WERI-Rb-1 (cell line): ENCODE data around the gene ISLR2.

Experiments
- DNase-seq: peaks from one replicate; pipeline ENCODE4 v3.0.0-alpha.2; 2020
- H3K27ac ChIP-seq: fragments of 250-450 bp; sonication (Bioruptor Pico); 2 replicates; pipeline ENCODE4 v1.5.1; 2020; ENCODE audit warnings: mild to moderate bottlenecking, moderate library complexity
- H3K27me3 ChIP-seq: fragments of 250-450 bp; sonication (Bioruptor Pico); 2 replicates; pipeline ENCODE4 v1.5.1; 2021; ENCODE audit warnings: mild to moderate bottlenecking, low read depth, moderate library complexity; ENCODE audit not compliant: insufficient read depth, severe bottlenecking
- H3K36me3 ChIP-seq: fragments of 250-450 bp; sonication (Bioruptor Pico); 2 replicates; pipeline ENCODE4 v1.5.1; 2020; ENCODE audit warnings: mild to moderate bottlenecking, moderate library complexity
- H3K4me3 ChIP-seq: 2 replicates; pipeline ENCODE4 v1.5.1; 2011; ENCODE audit warnings: low read depth, mild to moderate bottlenecking, control low read depth, low read length
- H3K9me3 ChIP-seq: fragments of 250-450 bp; sonication (Bioruptor Pico); 2 replicates; pipeline ENCODE4 v1.5.1; 2021; ENCODE audit warnings: mild to moderate bottlenecking, moderate library complexity; ENCODE audit not compliant: severe bottlenecking
- CTCF ChIP-seq: IDR thresholded peaks from 2 replicates; pipeline ENCODE4 v1.5.1; 2011; ENCODE audit warnings: low read depth, mild to moderate bottlenecking, control low read depth, inconsistent platforms, low read length

Gene ISLR2

GRCh38 chr15:74170071-74170844, 39.9 kb downstream of the ISLR2 start:
- H3K27me3 ChIP-seq: no peaks in the 10 kb centered on the region
- no peak for TF ChIP-seq CTCF
- H3K4me3 ChIP-seq: no peak overlapping the region
- no peak overlapping the region; the same call in 1 of the 2 replicates for H3K27ac ChIP-seq
- no peaks in the 10 kb centered on the region for H3K36me3 ChIP-seq
- no peaks in the 10 kb centered on the region for H3K9me3 ChIP-seq
- DNase-seq: no peak

GRCh38 chr15:74170875-74171578, 40.6 kb downstream of the ISLR2 start:
- H3K4me3 ChIP-seq: no peak overlapping the region
- H3K27me3 ChIP-seq: no peaks in the 10 kb centered on the region
- H3K27ac ChIP-seq: no peak overlapping the region
- H3K36me3 ChIP-seq: no peaks in the 10 kb centered on the region
- TF ChIP-seq CTCF: no peak
- H3K9me3 ChIP-seq: no peaks in the 10 kb centered on the region
- DNase-seq: no peak

- Histone ChIP-seq H3K27ac (no peak overlapping the region), H3K27me3 (no peaks in the 10 kb centered on the region)
- DNase-seq: no peak
Measured at GRCh38 chr15:74171965-74172541, 41.7 kb downstream of the ISLR2 start.

DNA sequence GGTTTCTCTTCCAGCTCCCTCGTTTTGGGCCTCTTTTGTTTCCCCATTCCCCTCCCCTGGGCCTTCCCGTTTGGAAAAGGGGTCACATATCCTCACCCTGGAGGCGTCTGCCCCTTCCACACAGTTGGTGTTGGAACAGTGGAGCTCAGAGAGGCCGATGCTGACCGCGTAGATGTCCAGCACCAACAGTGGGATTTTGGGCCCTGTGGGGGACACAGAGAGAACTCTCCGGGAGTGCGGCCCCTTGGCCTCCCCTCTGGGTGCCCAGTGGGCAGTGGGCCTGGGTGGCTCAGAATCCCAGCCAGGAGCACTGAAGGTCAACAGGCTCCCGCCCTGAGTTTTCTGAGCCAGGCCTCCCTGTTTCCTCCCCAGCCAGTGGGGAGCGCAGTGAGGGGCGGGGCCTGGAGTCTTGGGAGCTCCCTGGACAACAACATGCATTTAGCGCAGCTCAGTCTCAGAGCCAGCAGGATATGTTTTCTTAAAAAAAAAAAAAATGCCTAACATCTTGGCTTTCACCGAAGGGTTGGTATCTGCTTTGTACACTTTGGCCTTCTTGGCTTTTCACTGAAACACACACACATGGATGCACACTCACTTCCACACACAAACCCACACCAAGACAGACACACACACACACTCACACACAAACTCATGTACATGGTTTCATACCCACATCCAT, 42.5 kb downstream of the ISLR2 start:
- no peak for DNase-seq
- H3K4me3 ChIP-seq: no peak overlapping the region
- H3K27ac ChIP-seq: no peak overlapping the region
- H3K36me3 ChIP-seq: no peaks in the 10 kb centered on the region
- no peaks in the 10 kb centered on the region for H3K27me3 ChIP-seq
- H3K9me3 ChIP-seq: no peaks in the 10 kb centered on the region
- no peak for TF ChIP-seq CTCF

More at GRCh38 chr15:74171965-74172541, 41.7 kb downstream of the ISLR2 start:
- TF ChIP-seq CTCF: no peak
- Histone ChIP-seq H3K4me3 (no peak overlapping the region), H3K36me3 (no peaks in the 10 kb centered on the region), H3K9me3 (no peaks in the 10 kb centered on the region)

DNA sequence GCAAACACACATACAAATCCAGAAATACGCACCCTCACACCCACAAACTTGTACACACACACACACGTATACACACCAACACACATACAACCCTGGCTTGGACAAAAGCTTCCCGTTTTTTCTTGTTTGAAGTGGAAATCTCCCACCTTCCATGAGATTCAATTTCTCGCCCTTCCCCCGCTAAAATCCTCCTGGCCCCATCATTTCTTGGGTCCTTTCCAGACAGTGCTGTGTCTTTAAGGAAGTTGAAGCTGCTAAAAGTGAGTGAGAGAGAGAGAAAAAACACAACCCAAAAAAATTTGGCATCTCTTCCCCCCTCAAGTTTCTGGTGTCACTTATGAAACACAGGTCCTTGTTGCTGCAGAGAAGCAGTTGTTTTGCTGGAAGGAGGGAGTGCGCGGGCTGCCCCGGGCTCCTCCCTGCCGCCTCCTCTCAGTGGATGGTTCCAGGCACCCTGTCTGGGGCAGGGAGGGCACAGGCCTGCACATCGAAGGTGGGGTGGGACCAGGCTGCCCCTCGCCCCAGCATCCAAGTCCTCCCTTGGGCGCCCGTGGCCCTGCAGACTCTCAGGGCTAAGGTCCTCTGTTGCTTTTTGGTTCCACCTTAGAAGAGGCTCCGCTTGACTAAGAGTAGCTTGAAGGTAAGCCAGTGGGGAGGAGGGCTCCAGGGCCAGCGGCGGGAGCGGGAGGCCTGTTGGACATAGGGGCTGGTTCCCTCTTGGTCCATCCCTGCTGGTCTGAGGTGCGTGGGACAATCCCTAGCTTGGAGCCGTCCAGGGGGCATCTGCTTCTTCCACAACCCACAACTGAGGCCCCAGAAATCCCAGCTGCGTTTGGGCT, 43.2 kb downstream of the ISLR2 start, which contains the start of gene ISLR:
TSS of gene ISLR (plus strand) at position 331 of the 839 bp plus-strand sequence. CDS start 1,149 bp downstream, outside the sequence.
- Histone ChIP-seq H3K9me3 (no peaks in the 10 kb centered on the region), H3K27ac (no peak within 1 kb of the TSS), H3K27me3 (no peaks in the 10 kb centered on the region), H3K36me3 (0 out of 2 replicates have a peak, but pooled peaks cover 4% of the 10 kb centered on the region), H3K4me3 (no peak within 1 kb of the TSS)
- no peak for TF ChIP-seq CTCF
- DNase-seq: no peak
